MV-4-11 (cell line): ENCODE results near the gene INSIG1.

Source experiments
- DNase-seq: peaks from one replicate; lab custom pipeline; 2025; lab: John Stamatoyannopoulos, UW

Gene INSIG1

DNA sequence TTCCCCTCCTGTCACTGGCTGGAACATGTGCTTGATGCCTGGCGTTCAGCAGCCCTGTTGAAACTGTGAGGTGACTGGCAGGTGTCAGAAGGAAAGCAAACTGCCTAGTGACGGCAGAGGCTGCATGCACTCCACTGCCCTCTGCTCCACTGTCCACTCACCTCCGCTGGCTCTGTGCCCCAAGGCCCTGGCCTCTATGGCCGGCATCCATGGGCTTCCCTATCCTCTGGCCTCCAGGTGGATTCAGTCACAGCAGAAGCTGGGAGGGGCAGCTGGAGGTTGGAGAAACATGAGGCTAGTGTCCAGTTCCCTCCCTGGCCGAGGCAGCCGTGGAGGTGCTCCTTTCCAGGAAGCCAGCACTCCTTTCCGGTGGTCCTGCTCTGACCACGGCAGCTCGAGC, 31.2 kb upstream of the INSIG1 start:
- no peak for DNase-seq

DNA sequence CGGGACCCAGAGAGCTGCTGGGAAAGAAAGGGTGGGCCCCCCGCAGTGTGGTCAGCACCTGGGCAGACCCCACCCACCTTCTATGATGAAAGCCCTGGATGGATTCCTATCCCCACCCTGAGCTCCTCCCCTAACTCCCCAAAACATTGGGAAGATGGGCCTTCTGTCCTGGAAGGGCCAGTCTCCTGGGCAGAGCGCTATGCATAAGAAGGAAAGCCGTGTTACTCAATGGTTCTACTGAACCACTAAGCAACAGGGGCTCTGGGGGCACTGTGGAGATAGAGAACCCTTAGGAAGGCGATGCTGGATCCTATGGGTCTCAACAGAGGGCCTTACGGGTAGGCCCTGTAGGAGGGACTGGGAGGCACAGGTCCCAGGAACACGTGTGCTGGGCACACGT, 30.7 kb upstream of the INSIG1 start:
- no peak for DNase-seq

DNA sequence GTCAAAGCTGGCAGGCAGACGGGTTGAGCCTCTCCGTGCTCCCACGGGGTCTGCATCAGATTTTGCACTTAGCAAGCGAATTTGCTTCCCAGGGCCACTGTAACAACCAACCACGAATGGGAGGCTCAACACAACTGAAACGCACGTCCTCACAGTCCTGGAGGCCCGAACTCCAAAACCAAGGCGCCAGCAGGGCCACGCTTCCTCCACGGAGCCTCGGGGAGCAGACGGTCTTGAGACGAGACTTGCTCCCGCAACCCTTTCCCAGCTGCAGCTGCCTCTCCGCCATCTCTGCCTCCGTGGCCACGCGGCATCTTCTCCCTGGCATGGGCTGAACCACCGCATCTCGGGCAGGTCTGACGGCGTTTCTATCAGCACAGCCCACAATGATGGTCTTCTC, 30.2 kb upstream of the INSIG1 start:
- no peak for DNase-seq

DNA sequence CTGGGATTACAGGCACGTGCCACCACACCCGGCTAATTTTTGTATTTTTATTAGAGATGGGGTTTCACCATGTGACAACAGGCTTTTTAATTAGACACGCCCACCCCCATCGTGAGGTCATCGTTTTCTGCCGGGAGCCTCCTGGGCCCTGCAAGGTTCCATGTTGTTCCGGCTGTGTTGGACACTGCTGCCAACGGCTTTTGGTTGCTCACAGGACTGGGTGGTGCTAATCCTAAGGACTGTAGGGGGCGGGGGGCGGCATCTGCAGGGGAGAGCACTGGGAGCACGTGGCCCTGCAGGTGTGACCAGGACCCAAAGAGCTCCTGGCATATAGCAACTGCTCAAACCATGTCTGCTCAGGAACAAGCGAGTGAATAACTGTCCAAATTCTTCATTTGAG, 29.5 kb upstream of the INSIG1 start:
- DNase-seq, result no peak

DNA sequence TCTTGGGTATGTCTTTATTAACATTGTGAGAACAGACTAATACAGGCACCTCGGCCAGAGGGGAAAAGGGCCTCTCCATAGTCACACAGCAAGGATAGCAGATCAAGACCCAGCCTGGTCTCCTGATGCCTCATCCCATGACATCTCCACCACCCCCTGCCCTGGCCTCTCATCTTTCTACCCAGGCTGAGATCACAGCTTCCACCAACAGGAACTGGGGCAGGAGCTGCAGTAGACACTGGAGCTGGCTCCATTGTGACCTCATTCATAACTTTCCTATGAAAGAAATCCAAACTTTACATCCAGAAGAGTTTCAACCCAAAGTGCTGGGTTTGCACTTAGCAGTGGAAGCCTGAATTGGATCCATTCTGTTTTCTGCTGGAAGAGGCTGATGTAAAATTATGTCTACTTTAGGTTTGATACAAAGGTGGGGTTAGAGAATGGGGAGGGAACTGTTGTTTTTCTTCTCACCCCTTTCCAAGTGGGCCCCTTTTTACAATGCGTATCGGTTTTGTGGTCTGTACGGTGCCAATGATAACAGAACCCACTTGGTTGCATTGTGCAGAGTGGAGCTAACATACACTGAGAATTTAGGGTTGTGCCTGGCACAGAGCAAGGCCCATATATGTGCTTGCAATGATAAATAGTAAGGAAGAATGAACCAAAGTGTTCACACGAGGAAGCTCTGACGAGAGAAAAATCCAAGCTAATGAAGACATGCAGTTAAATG, 28.6 kb upstream of the INSIG1 start:
- DNase-seq, result no peak

DNA sequence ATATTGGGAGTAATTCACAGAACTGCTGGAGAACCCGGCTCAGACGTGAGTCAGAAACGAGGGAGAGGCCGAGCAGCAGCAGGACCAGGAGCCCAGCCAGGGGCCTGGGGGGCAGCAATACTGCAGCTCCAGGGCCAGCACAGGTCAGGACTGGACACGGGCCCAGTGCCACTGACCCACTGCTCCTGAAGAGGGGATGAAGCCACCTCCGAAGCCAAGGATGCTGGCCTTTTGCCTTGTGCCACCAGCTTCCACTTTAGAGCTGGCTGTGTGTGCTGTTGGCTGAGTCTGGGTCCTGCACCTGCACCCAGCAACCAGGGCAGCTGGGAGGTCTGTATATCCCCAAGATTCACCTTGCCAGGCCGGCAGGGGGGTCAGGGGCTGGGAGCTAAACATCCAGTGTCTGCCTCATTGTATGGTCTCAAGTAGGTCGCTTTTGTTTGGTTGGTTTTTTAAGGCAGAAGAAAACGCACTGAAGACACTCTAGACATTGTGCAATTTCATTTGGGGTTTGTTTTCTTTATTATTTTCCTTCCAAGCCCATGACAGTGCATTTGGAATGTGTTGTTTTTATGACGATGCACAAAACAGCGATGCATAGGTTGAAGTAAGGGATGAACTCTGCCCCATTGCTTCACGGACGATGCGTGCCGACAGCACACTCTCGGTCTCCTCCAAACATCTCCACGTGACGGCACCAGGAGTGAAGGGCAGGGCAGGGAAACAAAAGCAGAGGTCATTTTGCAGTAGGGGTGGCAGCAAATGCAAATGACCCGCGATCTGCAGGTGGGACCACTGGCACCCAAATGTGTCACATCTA, 27.7 kb upstream of the INSIG1 start:
- DNase-seq, result no peak

DNA sequence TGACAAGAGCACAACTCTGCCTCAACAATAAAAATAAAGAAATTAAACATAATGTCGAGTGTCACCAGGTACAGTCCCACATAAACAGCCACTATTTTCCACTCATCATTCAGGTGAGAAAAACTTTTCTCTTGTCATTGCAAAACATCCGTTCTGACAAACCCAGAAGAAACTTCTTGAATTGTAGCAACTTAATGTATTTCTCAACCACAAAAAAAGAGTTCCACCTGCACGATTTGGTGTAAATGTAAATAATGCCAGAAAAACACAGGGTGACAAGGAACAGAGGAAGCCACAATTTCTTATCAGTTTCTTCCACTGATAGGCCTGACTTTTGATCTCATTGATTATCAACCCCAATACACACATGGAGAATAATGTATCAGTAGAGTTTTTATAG, 26.8 kb upstream of the INSIG1 start:
- DNase-seq, result no peak

DNA sequence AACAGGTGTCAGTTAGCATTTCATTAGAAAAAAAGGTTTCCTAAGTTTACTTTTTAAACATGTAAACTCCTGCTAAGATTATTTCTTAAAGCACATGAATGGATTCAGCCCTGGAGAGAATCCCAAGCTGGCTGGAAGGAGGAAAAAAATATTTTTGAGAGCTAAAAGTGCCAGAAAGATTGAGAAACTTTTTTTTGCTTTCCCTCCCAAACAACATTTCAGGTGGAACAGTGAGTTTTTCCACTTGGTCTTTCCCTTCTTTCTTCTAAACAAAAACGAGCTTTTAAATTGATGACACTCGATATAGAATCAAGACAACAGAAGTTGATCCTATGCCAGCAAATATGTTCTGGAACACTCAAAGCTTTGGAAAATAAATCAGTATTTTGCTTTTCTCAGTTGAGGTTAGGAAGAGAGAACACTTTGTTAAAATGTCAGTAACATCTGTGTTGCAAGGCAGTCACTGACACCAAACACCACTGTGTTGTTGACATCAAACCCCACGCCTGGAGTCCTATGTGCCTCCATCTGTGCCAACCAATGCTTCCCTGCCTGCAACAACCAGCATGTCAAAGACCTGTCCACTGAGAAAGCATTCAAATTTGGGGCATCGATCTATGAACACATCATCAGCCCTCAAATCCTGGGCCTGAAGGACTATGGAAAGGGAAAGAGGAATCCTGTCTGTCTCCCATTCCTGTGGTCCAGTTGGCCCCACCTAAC, 22.9 kb upstream of the INSIG1 start:
- no peak for DNase-seq

DNA sequence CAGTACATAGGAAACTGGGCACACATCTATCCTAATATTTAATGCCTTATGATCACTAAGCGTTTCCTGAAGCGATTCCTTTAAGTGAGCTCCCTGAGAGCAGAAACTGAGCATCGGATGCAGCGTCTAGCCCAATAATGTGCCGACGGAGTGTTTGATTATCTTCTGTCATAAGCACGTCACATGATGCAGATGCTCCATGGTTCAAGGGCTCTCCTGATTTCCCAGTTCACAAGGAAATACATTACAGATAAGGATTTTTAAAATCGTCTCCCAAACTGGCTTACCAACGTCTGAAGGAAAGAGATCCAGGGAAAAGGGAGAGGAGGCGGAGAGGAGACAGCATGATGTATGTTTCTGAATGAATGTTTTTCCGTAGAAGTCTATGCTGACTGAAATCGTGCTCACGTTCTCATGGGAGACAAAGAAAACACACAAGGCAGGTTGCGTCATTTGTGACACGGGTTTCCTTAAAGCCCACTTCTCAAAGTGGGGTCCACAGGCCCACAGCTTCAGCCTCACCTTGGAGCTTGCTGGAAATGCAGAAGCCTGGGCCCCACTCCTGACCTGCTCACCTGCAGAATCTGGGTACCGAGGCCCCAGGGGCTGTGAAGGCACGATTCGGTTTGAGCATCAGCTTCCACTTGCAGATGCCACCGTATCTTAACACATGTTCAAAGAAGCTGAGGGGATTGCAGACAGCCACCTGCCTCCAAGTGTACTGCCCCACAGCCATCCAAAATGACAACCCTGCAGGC, 21.5 kb upstream of the INSIG1 start:
- DNase-seq, result no peak

DNA sequence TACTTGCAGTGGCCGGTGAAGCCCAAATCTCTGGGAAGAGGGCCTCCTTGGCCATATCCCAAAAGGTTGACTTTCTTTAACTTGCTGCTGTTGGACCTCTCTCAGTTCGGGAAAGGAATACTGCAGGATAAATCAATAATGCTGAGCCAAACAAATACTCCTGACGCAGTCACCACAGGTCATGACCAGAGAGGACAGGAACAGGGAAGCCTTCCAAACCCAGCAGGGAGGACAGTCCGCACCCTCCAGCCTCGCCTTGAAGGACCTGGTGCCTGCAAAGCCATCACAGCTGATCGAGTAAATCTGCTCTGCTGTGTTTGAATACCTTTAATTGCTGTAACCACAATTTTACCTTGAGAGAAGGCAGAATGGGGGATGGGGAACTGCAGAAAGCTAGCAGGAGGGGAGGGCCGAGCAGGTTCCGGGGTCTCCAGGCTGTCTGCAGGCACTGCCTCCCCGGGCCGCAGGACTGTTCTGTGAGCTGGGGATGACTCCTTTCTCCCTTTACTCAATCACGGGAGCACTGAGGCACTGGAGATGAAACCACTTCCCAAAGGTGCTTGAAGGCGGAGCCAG, 20.8 kb upstream of the INSIG1 start:
- DNase-seq, result no peak

DNA sequence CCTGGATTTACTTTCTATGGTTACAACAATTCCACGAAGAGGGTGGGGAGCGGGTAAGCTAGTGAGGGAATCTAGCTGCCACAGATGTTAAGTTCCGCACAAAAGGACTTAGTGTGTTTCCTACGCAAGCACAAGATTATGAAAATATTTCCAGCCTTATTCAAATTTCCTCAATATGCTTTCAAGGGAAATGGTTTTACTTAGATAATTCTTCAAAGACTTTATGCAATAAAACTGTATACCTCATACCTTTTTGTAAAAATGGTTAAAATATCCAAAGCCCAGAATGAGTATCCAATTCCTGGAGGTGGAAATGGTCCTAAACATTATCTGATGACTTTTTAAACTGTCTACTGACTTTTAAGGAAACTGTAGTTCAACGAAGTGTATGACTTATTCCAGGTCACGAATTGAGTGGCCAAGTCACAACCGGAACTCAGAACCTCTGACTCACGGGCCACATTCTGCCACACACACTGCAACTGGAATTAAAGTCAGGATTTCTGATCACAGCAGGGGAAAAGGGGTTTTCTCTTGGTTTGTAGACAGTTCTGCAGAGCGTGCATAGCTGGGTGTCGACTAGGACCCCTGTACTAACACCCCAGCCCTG, 20.2 kb upstream of the INSIG1 start:
- DNase-seq, result peak; percentile 72

DNA sequence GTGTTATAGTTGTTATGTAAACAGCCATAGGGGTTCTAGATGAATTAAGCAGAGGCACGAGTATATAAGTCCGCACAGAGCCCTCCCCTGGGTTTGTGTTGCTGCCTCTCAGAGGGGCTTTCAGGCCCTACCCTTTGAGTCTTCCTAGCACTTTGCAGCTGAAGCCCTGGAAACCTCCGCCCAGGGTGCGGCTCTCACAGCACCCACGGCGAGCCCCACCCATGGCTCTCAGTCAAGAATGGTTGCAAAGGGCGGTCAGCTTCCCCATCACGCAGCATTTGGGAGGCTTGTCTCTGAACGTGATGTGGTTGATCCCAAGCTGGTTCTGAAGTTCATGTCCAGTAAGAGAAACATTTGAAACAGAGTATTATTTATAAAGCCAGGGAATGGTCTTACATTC, 18.8 kb upstream of the INSIG1 start:
- DNase-seq, result no peak

DNA sequence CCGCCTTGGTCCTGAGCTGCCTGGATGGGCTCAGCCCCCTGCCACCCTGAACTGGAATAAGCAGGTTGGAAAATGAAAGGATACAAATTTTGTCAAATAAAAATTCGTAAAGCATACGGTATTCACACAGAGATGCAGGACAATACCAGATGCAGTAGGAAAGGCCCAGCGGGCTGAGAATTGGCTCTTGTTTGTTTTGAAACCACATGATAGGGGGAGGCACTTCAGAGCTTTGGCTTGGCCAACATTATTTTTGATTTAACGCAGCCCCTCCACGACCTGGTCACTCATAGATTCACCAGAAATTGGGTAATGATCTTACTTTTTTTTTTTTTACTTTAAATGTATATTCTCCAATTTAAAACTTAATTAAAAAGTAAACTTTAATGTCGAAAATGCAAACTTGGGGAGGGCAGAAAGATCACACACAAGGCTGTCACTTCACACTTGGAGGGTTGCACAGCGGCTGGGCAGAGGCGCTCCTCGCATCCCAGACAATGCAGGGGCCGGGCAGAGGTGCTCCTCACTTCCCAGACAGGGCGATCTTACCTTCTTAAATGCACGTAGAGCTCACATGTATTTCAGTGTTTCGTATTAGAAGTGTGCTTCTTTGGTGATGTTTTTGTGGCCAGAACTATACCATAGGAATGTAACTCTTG, 17.8 kb upstream of the INSIG1 start:
- DNase-seq, result no peak

DNA sequence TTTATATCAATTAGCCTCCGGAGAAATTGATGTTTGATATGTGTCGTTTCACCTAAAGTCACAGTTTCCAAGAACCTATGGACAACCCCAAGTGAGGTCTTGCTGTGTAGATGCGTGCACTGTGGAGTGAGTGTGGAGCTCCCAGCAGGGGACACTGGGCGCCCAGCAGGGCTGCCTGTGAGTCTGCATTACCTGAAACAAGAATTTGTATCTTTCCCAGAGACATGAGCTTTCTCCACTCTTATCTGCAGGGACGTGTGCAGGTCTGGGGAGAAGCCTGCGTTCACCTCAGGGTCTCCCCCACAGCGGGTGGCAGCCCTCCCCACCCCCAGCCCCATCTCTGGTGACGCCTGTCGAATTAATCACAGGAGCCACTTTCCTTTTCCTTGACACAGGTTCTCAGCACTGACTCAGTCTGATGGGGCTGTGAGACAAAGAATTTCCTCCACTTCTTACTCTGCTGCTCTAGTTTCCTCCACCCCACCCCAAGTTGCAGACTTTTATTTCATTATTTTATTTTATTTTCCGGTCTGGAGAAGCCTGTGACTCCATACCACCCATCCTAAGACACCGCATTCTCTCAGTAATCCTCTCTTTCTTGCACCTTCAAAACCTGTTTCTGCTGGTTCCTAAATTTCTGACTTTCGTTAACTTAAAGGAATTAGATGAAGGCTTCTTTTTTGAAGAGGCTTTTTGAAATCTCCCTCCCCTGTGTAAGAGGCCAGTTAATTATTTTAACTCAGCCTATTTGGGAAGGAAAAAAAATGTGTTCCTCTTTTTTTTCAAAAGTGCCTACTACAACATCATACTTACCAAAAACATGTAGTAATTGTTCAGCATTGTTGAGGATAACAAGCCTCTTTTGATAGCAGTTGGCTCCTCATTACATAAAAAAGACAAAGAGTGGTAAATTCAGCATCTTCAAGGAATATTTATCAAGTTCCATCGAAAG, 17.0 kb upstream of the INSIG1 start:
- DNase-seq, result peak; percentile 71

DNA sequence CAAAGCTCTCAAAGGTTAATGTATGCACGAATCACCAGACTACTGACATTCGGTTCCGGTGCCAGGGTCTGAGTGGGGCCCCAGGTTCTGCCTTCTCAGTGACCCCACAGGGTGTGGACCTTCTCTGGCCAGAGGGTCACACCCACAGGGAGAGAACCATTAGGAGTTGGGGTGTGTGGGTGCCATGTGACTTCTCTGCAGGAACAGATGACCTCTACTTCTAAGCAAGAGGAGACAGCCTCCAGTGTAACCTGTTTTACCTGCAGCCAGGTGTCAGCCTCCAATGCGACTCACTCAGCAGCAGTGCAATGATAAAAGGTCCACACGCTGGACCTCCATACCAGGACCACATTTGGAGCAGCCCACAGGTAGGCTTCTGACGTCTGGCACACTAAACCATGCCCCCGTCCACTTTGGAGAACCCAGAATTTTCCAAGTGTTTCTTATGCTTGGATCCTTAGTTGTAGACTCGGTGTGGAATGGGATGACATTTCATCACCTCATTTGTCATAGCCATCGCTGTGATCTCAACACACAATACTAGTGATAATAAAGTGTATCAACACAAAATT, 16.2 kb upstream of the INSIG1 start:
- no peak for DNase-seq

DNA sequence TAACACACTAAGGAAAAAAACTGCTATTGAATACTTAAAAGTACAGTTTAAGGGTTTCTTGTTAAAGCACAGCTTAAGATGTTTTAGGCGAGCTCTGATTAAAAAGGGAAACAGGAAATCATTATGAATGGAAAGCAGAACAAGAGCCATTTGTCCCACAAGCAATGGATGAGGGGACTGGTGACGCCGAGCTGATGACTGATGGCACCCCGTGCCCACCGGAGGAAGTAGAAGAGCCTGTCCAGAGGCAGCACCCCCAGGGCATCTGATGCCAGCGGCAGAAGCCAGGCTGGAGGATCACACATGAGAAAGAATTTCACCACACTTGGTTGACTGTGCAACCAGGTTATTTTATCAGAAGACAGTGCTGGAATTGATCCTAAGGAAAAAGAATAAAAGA, 15.0 kb upstream of the INSIG1 start:
- DNase-seq, result peak; percentile 81

DNA sequence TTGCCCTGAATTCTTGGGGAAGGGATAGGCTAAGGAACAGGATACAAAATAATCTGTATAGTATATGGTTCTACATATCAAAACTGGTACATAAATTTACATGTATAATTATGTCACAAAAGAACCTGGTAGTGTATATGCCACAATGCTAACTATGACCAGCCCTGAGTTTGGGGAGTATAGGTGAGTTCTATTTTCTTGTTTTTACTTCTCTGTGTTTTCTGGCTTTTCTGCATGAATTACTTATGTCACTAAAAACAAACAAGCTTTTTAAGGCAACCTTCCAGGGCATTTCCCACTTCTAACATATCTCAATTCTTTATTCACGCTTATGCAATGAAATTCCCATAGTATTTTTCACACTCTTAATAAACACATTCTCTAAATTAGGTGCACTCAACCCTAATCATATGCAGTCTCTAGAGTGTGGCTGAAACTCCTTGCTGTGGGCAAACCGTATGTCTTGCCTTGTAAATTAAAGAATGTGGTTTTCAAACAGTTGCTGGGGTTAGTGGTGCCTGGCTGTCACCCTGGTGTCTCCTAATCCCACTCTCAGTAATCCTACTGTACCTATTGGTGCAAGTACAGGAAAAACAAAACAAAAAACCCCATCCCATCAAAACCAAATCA, 14.0 kb upstream of the INSIG1 start:
- peak; percentile 74 for DNase-seq

DNA sequence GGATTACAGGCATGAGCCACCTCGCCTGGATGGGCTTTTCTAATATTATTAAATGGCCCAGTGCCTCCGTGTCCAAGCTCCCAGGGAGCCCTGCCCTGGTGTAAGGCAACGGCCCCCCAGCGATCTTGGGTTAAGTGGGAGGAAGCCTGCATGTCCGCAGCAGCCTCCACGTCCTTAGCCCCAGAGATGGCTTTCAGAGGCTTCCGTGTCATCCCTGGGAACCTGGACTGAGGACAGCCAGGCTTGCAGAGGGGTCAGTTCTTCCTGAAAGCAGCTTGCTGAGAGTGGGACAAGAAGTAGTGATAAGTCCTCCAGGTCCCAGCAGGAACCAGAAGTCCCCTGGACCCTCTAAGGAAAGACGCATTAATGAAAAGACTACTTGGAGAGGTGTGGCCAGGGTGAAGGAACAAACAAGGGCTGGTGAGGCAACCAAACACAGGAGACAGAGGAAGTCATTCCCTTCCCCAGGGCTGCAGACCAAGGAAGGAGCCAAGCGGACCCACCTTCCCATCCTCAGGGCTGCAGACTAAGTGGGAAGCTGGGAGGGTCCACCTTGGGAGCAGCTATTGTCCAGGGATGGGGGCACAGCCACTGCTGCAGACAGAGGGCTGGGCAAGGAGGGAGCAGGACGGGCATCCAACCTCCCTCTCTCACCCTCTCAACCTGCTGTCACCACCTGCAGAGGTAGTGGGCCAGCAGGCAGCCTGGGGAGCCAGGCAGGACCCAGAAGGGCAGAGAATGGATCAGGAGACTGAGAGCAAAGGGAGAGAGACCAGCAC, 13.0 kb upstream of the INSIG1 start:
- DNase-seq, result no peak
